ENCODE measurements around the gene ALDH1L2. TPM values are rescaled to one million over a fixed set of nuclear protein-coding genes. Genes with fewer than 3 reads are reported as not detected.

The ALDH1L2 gene
- total RNA-seq, 1 experiment from 2014 or later, result 0.15 TPM

DNA sequence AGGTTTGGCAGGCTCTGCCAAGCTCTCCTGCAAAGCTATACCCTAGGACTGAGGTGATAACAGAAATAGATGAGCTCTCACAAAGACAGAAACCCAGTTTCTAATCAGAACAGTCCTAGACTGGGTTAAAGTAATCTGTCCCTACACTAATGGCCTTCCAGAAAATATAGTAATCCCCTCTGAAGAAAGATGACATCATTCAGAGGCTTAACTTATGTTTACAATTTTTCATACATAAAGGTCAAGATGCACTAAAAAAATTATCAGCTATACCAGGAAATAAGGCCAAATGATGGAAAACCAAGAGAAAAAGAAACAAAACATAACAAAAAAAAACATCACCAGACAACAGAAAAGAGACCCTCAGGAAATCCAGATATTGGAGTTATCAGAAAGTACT is 18.4 kb upstream of the ALDH1L2 start:
- Histone ChIP-seq H3K27me3 (ENCODE audit: low read length) (no peaks in the 10 kb centered on the region), H3K79me2 (ENCODE audit: low read length) (peaks cover under 1% of the 10 kb centered on the region; the same call in 1 of the 2 replicates), H3K36me3 (ENCODE audit: low read depth, low read length) (no peaks in the 10 kb centered on the region), H3K4me3 (ENCODE audit: low read length) (no peak overlapping the region), H3K27ac (ENCODE audit: low read length) (no peak overlapping the region), H3K9me2 (replicated peaks; ENCODE audit: low read length) (no peaks in the 10 kb centered on the region), H3K4me1 (ENCODE audit: insufficient read depth, low read length) (peaks cover 17% of the 10 kb centered on the region), H3K4me2 (ENCODE audit: low read length) (no peak overlapping the region), H2AFZ (ENCODE audit: low read length) (no peak overlapping the region), H3K9me3 (ENCODE audit: low read length) (no peaks in the 10 kb centered on the region), H3F3A (ENCODE audit: low read length, unreplicated experiment) (no peaks in the 10 kb centered on the region), H3K9ac (ENCODE audit: low read length) (no peak overlapping the region), H4K20me1 (ENCODE audit: low read length) (no peaks in the 10 kb centered on the region)
- CTCF ChIA-PET, result interaction anchor here (0.8 kb wide), 1 partner anchor 112 kb away, joined by 5 read pairs; no protein-coding TSS in a partner anchor
- no peak for TF ChIP-seq EZH2 (IDR thresholded peaks at IDR 0.05; ENCODE audit: low read length, unreplicated experiment)
- TF ChIP-seq EZH2phosphoT487 (IDR thresholded peaks at IDR 0.05; ENCODE audit: borderline replicate concordance, low read length), result no peak
- TF ChIP-seq CTCF (conservative IDR thresholded peaks at IDR 0.05; ENCODE audit: low read depth, low read length), result no peak
- DNase-seq (no peak), ATAC-seq (no peak)
- POLR2A ChIA-PET (ENCODE audit: unreplicated experiment), result no interaction called here
- intact Hi-C loops (cut with micrococcal nuclease), result loop anchor here (5.0 to 10.0 kb wide), 5 partner anchors 225 to 1225 kb away; partner anchors contain the start of genes TDG and TXNRD1
- no TSS peak for BruUV-seq (replicated peaks)

- POLR2A ChIA-PET (ENCODE audit: unreplicated experiment), result no interaction called here
Measured at GRCh38 chr12:105100998-105101397, 16.7 kb upstream of the ALDH1L2 start.

More at GRCh38 chr12:105100998-105101397, 16.7 kb upstream of the ALDH1L2 start:
- DNase-seq, result peak; percentile 50
- no TSS peak for BruUV-seq (replicated peaks)
- no peaks in the 10 kb centered on the region for H3K36me3 ChIP-seq (ENCODE audit: low read depth, low read length)
- H2AFZ ChIP-seq (ENCODE audit: low read length), result no peak overlapping the region
- no peak overlapping the region for H3K27ac ChIP-seq (ENCODE audit: low read length)
- TF ChIP-seq EZH2 (IDR thresholded peaks at IDR 0.05; ENCODE audit: low read length, unreplicated experiment) (no peak), CTCF (conservative IDR thresholded peaks at IDR 0.05; ENCODE audit: low read depth, low read length) (peak; percentile 63), EZH2phosphoT487 (IDR thresholded peaks at IDR 0.05; ENCODE audit: borderline replicate concordance, low read length) (no peak)
- peak; percentile 84 for ATAC-seq
- no peaks in the 10 kb centered on the region for H3K9me3 ChIP-seq (ENCODE audit: low read length)
- H3K4me3 ChIP-seq (ENCODE audit: low read length), result no peak overlapping the region
- H3K79me2 ChIP-seq (ENCODE audit: low read length), result no peaks in the 10 kb centered on the region
- CTCF ChIA-PET, result interaction anchor here (0.8 kb wide), 1 partner anchor 1515 kb away, joined by 4 read pairs; no protein-coding TSS in a partner anchor
- no peaks in the 10 kb centered on the region for H3K27me3 ChIP-seq (ENCODE audit: low read length)
- no peaks in the 10 kb centered on the region for H3K9me2 ChIP-seq (replicated peaks; ENCODE audit: low read length)
- H3F3A ChIP-seq (ENCODE audit: low read length, unreplicated experiment), result no peaks in the 10 kb centered on the region
- H3K9ac ChIP-seq (ENCODE audit: low read length), result no peak overlapping the region
- peaks cover 10% of the 10 kb centered on the region for H3K4me1 ChIP-seq (ENCODE audit: insufficient read depth, low read length)
- H4K20me1 ChIP-seq (ENCODE audit: low read length), result no peaks in the 10 kb centered on the region
- intact Hi-C loops (cut with micrococcal nuclease), result loop anchor here (5.0 to 10.0 kb wide), 5 partner anchors 224 to 1224 kb away; partner anchors contain the start of genes TDG and TXNRD1
- H3K4me2 ChIP-seq (ENCODE audit: low read length), result no peak overlapping the region
